ENCODE data around the gene CARS2.

Gene CARS2

GRCh38 chr13:110648146-110648819 lies 57.6 kb downstream of the CARS2 start:
- H3K9me3 ChIP-seq (ENCODE audit: control insufficient read depth, low read length): no peaks in the 10 kb centered on the region
- H3K27me3 ChIP-seq (replicated peaks; ENCODE audit: control insufficient read depth, insufficient read depth, low read length, poor library complexity, severe bottlenecking): no peaks in the 10 kb centered on the region
- H3K36me3 ChIP-seq (ENCODE audit: control insufficient read depth, insufficient read depth, low read length): peaks cover 41% of the 10 kb centered on the region
- no peak overlapping the region for H3K27ac ChIP-seq (ENCODE audit: insufficient read depth, low read length, poor library complexity, severe bottlenecking)
- H3K4me1 ChIP-seq (ENCODE audit: control insufficient read depth, insufficient read depth, low read length, poor library complexity, severe bottlenecking): peaks cover 6% of the 10 kb centered on the region
- no peak for DNase-seq
- no peak overlapping the region for H3K4me3 ChIP-seq (ENCODE audit: insufficient read depth, low read depth, low read length, poor library complexity, severe bottlenecking)

- Histone ChIP-seq H3K27ac (ENCODE audit: insufficient read depth, low read length, poor library complexity, severe bottlenecking) (no peak overlapping the region), H3K9me3 (ENCODE audit: control insufficient read depth, low read length) (no peaks in the 10 kb centered on the region), H3K4me1 (ENCODE audit: control insufficient read depth, insufficient read depth, low read length, poor library complexity, severe bottlenecking) (peaks cover 6% of the 10 kb centered on the region), H3K36me3 (ENCODE audit: control insufficient read depth, insufficient read depth, low read length) (peaks cover 50% of the 10 kb centered on the region), H3K4me3 (ENCODE audit: insufficient read depth, low read depth, low read length, poor library complexity, severe bottlenecking) (no peak overlapping the region), H3K27me3 (replicated peaks; ENCODE audit: control insufficient read depth, insufficient read depth, low read length, poor library complexity, severe bottlenecking) (no peaks in the 10 kb centered on the region)
- DNase-seq: no peak
These were observed 58.6 kb downstream of the CARS2 start for GRCh38 chr13:110647365-110647737.

- no peak for DNase-seq
- no peaks in the 10 kb centered on the region for H3K27me3 ChIP-seq (replicated peaks; ENCODE audit: control insufficient read depth, insufficient read depth, low read length, poor library complexity, severe bottlenecking)
- H3K36me3 ChIP-seq (ENCODE audit: control insufficient read depth, insufficient read depth, low read length): peaks cover 54% of the 10 kb centered on the region
- no peaks in the 10 kb centered on the region for H3K9me3 ChIP-seq (ENCODE audit: control insufficient read depth, low read length)
- H3K4me1 ChIP-seq (ENCODE audit: control insufficient read depth, insufficient read depth, low read length, poor library complexity, severe bottlenecking): peaks cover 6% of the 10 kb centered on the region
- no peak overlapping the region for H3K27ac ChIP-seq (ENCODE audit: insufficient read depth, low read length, poor library complexity, severe bottlenecking)
- H3K4me3 ChIP-seq (ENCODE audit: insufficient read depth, low read depth, low read length, poor library complexity, severe bottlenecking): no peak overlapping the region
These were observed 59.2 kb downstream of the CARS2 start for GRCh38 chr13:110646442-110647364.

- Histone ChIP-seq H3K9me3 (ENCODE audit: control insufficient read depth, low read length) (no peaks in the 10 kb centered on the region), H3K4me1 (ENCODE audit: control insufficient read depth, insufficient read depth, low read length, poor library complexity, severe bottlenecking) (peaks cover 6% of the 10 kb centered on the region), H3K27me3 (replicated peaks; ENCODE audit: control insufficient read depth, insufficient read depth, low read length, poor library complexity, severe bottlenecking) (no peaks in the 10 kb centered on the region), H3K36me3 (ENCODE audit: control insufficient read depth, insufficient read depth, low read length) (peaks cover 54% of the 10 kb centered on the region), H3K4me3 (ENCODE audit: insufficient read depth, low read depth, low read length, poor library complexity, severe bottlenecking) (no peak overlapping the region), H3K27ac (ENCODE audit: insufficient read depth, low read length, poor library complexity, severe bottlenecking) (no peak overlapping the region)
- DNase-seq: no peak
These were observed 60.2 kb downstream of the CARS2 start for GRCh38 chr13:110645750-110646149.

GRCh38 chr13:110644892-110645521 lies 60.9 kb downstream of the CARS2 start:
- DNase-seq: peak in 2 of 3 donors; percentile 11 to 27
- H3K27ac ChIP-seq (ENCODE audit: insufficient read depth, low read length, poor library complexity, severe bottlenecking): no peak overlapping the region
- peaks cover 6% of the 10 kb centered on the region for H3K4me1 ChIP-seq (ENCODE audit: control insufficient read depth, insufficient read depth, low read length, poor library complexity, severe bottlenecking)
- H3K4me3 ChIP-seq (ENCODE audit: insufficient read depth, low read depth, low read length, poor library complexity, severe bottlenecking): no peak overlapping the region
- H3K36me3 ChIP-seq (ENCODE audit: control insufficient read depth, insufficient read depth, low read length): peaks cover 55% of the 10 kb centered on the region
- H3K9me3 ChIP-seq (ENCODE audit: control insufficient read depth, low read length): no peaks in the 10 kb centered on the region
- no peaks in the 10 kb centered on the region for H3K27me3 ChIP-seq (replicated peaks; ENCODE audit: control insufficient read depth, insufficient read depth, low read length, poor library complexity, severe bottlenecking)

- peaks cover 56% of the 10 kb centered on the region for H3K36me3 ChIP-seq (ENCODE audit: control insufficient read depth, insufficient read depth, low read length)
- H3K4me3 ChIP-seq (ENCODE audit: insufficient read depth, low read depth, low read length, poor library complexity, severe bottlenecking): no peak overlapping the region
- no peak overlapping the region for H3K27ac ChIP-seq (ENCODE audit: insufficient read depth, low read length, poor library complexity, severe bottlenecking)
- H3K27me3 ChIP-seq (replicated peaks; ENCODE audit: control insufficient read depth, insufficient read depth, low read length, poor library complexity, severe bottlenecking): no peaks in the 10 kb centered on the region
- no peak for DNase-seq
- H3K4me1 ChIP-seq (ENCODE audit: control insufficient read depth, insufficient read depth, low read length, poor library complexity, severe bottlenecking): peaks cover 6% of the 10 kb centered on the region
- H3K9me3 ChIP-seq (ENCODE audit: control insufficient read depth, low read length): no peaks in the 10 kb centered on the region
These were observed 62.0 kb downstream of the CARS2 start for GRCh38 chr13:110643768-110644421.

- Histone ChIP-seq H3K4me1 (ENCODE audit: control insufficient read depth, insufficient read depth, low read length, poor library complexity, severe bottlenecking) (peaks cover 6% of the 10 kb centered on the region), H3K4me3 (ENCODE audit: insufficient read depth, low read depth, low read length, poor library complexity, severe bottlenecking) (no peak overlapping the region), H3K9me3 (ENCODE audit: control insufficient read depth, low read length) (no peaks in the 10 kb centered on the region), H3K36me3 (ENCODE audit: control insufficient read depth, insufficient read depth, low read length) (peaks cover 62% of the 10 kb centered on the region), H3K27me3 (replicated peaks; ENCODE audit: control insufficient read depth, insufficient read depth, low read length, poor library complexity, severe bottlenecking) (no peaks in the 10 kb centered on the region), H3K27ac (ENCODE audit: insufficient read depth, low read length, poor library complexity, severe bottlenecking) (no peak overlapping the region)
- DNase-seq: no peak
These were observed 62.6 kb downstream of the CARS2 start for GRCh38 chr13:110643324-110643723.

- no peak overlapping the region for H3K27ac ChIP-seq (ENCODE audit: insufficient read depth, low read length, poor library complexity, severe bottlenecking)
- no peaks in the 10 kb centered on the region for H3K27me3 ChIP-seq (replicated peaks; ENCODE audit: control insufficient read depth, insufficient read depth, low read length, poor library complexity, severe bottlenecking)
- H3K4me3 ChIP-seq (ENCODE audit: insufficient read depth, low read depth, low read length, poor library complexity, severe bottlenecking): no peak overlapping the region
- H3K4me1 ChIP-seq (ENCODE audit: control insufficient read depth, insufficient read depth, low read length, poor library complexity, severe bottlenecking): peaks cover 6% of the 10 kb centered on the region
- no peaks in the 10 kb centered on the region for H3K9me3 ChIP-seq (ENCODE audit: control insufficient read depth, low read length)
- H3K36me3 ChIP-seq (ENCODE audit: control insufficient read depth, insufficient read depth, low read length): peaks cover 70% of the 10 kb centered on the region
- no peak for DNase-seq
These were observed 63.5 kb downstream of the CARS2 start for GRCh38 chr13:110642291-110642981.
